Ascending aorta (tissue), 2 donors: ENCODE results near the gene OR1M1. TPM values are rescaled to one million over a fixed set of nuclear protein-coding genes. Genes with fewer than 3 reads are reported as not detected.
"Not testable (repeated sequence)": the region's sequence is repeated elsewhere in the genome, so short reads cannot be mapped to it uniquely, and the experiment has no call there.

Source experiments
- DNase-seq, 2 donors: peaks; one replicate each; pipeline ENCODE4 v3.0.0-alpha.2; 2019; ENCODE audit warnings: low spot score in 2 of 2
- H3K27ac ChIP-seq, 2 donors: fragments of 200-600 bp; sonication (generic); one replicate each; pipeline ENCODE4 v1.5.1; 2016 to 2017; ENCODE audit warnings: mild to moderate bottlenecking in 1 of 2
- H3K27me3 ChIP-seq: fragments of 200-600 bp; sonication (generic); one replicate; pipeline ENCODE4 v1.5.1; 2017
- H3K36me3 ChIP-seq, 2 donors: fragments of 200-600 bp; sonication (generic); one replicate each; pipeline ENCODE4 v1.5.1; 2016
- H3K4me1 ChIP-seq, 2 donors: fragments of 200-600 bp; sonication (generic); one replicate each; pipeline ENCODE4 v1.5.1; 2016 to 2017; ENCODE audit warnings: mild to moderate bottlenecking in 1 of 2
- H3K4me3 ChIP-seq, 2 donors: fragments of 200-600 bp; sonication (generic); one replicate each; pipeline ENCODE4 v1.5.1; 2016 to 2017; ENCODE audit warnings: mild to moderate bottlenecking in 1 of 2
- H3K9me3 ChIP-seq, 2 donors: fragments of 200-600 bp; sonication (generic); one replicate each; pipeline ENCODE4 v1.5.1; 2016
- intact Hi-C: fragments of 100-400 bp; cut with DNase I; formaldehyde crosslinking; loops from one replicate; pipeline ENCODE4 v1.15.1; 2023
- total RNA-seq: library from RNA; depleted of rRNA; stranded (reverse); fragments of >200 nt; gene quantifications from one replicate; pipeline ENCODE4 v1.1.0, GENCODE V29; 2016
- TF ChIP-seq, protein P1 (sequence below), 3 experiments: fragments of 200-600 bp in 2 of 3; fragments of 450-650 bp in 1 of 3; sonication (generic) in 2 of 3; IDR thresholded peaks; one replicate each; pipeline ENCODE4 v1.5.1; 2016 to 2019; ENCODE audit warnings: antibody characterized with exemption in 3 of 3, mild to moderate bottlenecking in 1 of 3, moderate library complexity in 1 of 3

The OR1M1 gene
- total RNA-seq, 1 donor from 2014 or later, result not detected

DNA sequence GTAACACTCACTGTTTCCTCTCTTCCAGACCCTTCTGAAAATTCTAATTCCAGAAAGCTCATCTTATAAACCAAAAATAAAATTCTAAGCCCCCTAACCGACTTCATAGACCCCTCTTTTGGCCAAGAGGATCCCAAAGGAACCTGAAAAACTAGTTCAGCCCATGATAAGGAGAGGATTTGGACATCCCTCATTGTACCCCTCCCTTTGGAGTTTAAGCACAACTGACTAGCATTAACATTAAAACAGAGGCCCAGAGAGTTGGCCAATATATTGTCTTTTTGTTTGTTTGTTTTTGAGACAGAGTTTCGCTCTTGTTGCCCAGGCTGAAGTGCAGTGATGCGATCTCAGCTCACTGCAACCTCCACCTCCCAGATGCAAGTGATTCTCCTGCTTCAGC is 42.4 kb upstream of the OR1M1 start:
- H3K9me3 ChIP-seq, result no peaks in the 10 kb centered on the region
- no peaks in the 10 kb centered on the region for H3K36me3 ChIP-seq
- no peaks in the 10 kb centered on the region for H3K27me3 ChIP-seq
- TF ChIP-seq, protein P1, sequence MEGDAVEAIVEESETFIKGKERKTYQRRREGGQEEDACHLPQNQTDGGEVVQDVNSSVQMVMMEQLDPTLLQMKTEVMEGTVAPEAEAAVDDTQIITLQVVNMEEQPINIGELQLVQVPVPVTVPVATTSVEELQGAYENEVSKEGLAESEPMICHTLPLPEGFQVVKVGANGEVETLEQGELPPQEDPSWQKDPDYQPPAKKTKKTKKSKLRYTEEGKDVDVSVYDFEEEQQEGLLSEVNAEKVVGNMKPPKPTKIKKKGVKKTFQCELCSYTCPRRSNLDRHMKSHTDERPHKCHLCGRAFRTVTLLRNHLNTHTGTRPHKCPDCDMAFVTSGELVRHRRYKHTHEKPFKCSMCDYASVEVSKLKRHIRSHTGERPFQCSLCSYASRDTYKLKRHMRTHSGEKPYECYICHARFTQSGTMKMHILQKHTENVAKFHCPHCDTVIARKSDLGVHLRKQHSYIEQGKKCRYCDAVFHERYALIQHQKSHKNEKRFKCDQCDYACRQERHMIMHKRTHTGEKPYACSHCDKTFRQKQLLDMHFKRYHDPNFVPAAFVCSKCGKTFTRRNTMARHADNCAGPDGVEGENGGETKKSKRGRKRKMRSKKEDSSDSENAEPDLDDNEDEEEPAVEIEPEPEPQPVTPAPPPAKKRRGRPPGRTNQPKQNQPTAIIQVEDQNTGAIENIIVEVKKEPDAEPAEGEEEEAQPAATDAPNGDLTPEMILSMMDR (IDR thresholded peaks at IDR 0.05), result no peak
- H3K4me3 ChIP-seq, result no peak overlapping the region
- DNase-seq, result no peak
- no peak overlapping the region for H3K27ac ChIP-seq
- H3K4me1 ChIP-seq, result no peaks in the 10 kb centered on the region
- intact Hi-C loops, result no loop called here

DNA sequence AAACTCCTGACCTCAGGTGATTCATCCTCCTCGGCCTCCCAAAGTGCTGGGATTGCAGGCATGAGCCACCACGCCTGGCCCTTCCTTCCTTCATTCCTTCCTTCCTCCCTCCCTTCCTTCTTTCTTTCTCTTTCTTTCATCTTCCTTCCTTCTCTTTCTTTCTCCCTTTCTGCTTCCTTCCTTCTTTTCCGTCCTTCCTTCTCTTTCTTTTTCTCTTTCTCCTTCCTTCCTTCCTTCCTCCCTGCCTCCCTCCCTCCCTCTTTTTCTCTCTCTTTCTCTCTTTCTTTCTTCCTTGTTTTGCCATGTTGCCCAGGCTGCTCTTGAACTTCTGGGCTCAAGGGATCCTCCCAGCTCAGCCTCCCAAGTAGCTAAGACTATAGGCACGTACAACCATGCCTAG is 40.2 kb upstream of the OR1M1 start:
- H3K27me3 ChIP-seq, result no peaks in the 10 kb centered on the region
- no peak overlapping the region for H3K4me3 ChIP-seq
- H3K9me3 ChIP-seq, result no peaks in the 10 kb centered on the region
- TF ChIP-seq, protein P1 (IDR thresholded peaks at IDR 0.05), result no peak
- no peak overlapping the region for H3K27ac ChIP-seq
- H3K36me3 ChIP-seq, result no peaks in the 10 kb centered on the region
- no peaks in the 10 kb centered on the region for H3K4me1 ChIP-seq
- intact Hi-C loops, result no loop called here
- no peak for DNase-seq

DNA sequence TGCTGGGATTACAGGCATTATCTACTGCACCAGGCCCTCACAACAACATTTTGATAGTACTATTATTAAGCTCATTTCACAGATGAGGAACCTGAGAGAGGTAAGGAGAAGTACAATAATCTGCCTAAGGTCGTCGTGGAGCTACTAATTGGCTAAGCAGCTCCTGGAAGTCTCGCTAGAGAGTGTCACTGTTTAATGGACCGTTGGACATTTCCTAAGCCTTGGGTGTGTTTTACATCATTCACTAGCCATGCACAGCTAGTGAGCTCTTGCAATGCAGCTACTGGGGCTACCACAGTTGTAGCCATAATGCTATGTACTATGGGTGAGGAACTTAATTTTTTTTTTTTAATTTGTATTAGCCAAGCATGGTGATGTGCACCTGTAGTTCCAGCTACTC is 34.0 kb upstream of the OR1M1 start:
- H3K27ac ChIP-seq, result no peak overlapping the region
- H3K4me3 ChIP-seq, result no peak overlapping the region
- TF ChIP-seq, protein P1 (IDR thresholded peaks at IDR 0.05), result no peak
- intact Hi-C loops, result no loop called here
- no peaks in the 10 kb centered on the region for H3K4me1 ChIP-seq
- H3K9me3 ChIP-seq, result no peaks in the 10 kb centered on the region
- no peaks in the 10 kb centered on the region for H3K27me3 ChIP-seq
- H3K36me3 ChIP-seq, result no peaks in the 10 kb centered on the region
- DNase-seq, result no peak

DNA sequence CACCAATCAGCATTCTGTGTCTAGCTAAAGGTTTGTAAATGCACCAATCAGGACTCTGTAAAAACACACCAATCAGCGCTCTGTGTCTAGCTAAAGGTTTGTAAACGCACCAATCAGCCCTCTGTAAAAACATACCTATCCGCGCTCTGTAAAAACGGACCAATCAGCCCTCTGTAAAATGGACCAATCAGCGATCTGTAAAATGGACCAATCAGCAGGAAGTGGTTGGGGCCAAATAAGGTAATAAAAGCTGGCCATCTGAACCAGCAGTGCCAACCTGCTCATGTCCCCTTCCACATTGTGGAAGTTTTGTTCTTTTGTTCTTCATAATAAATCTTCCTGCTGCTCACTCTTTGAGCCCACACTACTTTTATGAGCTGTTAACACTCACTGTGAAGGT is 33.2 kb upstream of the OR1M1 start:
- intact Hi-C loops, H3K4me1 ChIP-seq, H3K4me3 ChIP-seq, DNase-seq, H3K27me3 ChIP-seq, H3K27ac ChIP-seq, H3K9me3 ChIP-seq, H3K36me3 ChIP-seq: not testable (repeated sequence)

DNA sequence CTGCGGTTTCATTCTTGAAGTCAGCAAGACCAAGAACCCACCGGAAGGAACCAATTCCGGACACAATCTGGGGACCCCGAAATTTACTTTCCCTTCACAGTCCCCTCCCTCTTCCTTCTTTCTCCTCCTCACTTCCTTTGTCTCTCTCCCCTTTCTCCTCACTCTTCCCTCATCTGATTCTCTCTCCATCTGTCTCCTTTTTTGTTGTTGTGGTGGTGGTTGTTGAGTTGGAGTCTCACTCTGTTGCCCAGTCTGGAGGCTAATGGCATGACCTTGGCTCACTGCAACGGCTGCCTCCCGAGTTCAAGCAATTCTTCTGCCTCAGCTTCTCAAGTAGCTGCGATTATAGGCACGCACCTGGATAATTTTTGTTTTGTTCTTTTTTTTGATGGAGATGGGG is 32.7 kb upstream of the OR1M1 start:
- intact Hi-C loops, result no loop called here
- H3K27ac ChIP-seq, result no peak overlapping the region
- DNase-seq, result no peak
- H3K9me3 ChIP-seq, result no peaks in the 10 kb centered on the region
- H3K4me3 ChIP-seq, result no peak overlapping the region
- H3K36me3 ChIP-seq, result no peaks in the 10 kb centered on the region
- TF ChIP-seq, protein P1 (IDR thresholded peaks at IDR 0.05), result no peak
- H3K27me3 ChIP-seq, result no peaks in the 10 kb centered on the region
- no peaks in the 10 kb centered on the region for H3K4me1 ChIP-seq

DNA sequence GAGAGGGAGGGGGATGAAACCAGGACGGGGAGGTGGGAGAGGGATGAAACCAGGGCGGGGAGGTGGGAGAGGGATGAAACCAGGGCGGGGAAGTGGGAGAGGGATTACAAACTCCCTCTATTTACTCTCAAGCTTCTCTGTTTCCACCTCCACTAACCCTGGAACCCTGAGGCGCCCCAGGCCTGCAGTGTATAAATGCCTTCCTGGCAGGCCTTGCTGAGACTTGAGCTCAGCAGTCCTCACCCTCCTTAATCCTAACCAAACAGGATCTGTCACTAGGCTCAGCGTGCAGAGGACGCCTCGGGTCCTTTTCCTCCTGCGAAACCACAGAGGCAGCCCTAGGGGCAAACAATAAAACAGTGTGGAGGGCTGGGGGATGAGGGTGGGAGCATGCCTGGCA is 32.1 kb upstream of the OR1M1 start:
- intact Hi-C loops, result no loop called here
- no peaks in the 10 kb centered on the region for H3K9me3 ChIP-seq
- TF ChIP-seq, protein P1 (IDR thresholded peaks at IDR 0.05), result no peak
- H3K4me3 ChIP-seq, result no peak overlapping the region
- no peaks in the 10 kb centered on the region for H3K36me3 ChIP-seq
- H3K27me3 ChIP-seq, result no peaks in the 10 kb centered on the region
- H3K27ac ChIP-seq, result no peak overlapping the region
- no peaks in the 10 kb centered on the region for H3K4me1 ChIP-seq
- DNase-seq, result no peak

DNA sequence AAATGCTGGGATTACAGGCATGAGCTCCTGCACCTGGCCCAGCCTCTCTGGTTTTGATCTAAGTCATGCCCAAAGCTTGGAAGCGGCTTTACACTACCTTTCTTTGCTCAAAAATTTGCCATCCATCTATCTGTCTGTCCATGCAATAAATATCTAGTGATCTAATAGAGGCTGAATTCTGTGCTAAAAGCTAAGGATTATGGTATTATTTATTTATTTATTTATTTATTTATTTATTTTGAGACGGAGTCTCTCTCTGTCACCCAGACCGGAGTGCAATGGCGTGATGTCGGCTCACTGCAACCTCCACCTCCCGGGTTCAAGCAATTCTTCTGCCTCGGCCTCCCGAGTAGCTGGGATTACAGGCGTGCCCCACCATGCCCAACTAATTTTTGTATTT is 30.7 kb upstream of the OR1M1 start:
- H3K27ac ChIP-seq, H3K36me3 ChIP-seq, H3K27me3 ChIP-seq, H3K4me3 ChIP-seq, DNase-seq, intact Hi-C loops, H3K9me3 ChIP-seq, H3K4me1 ChIP-seq: not testable (repeated sequence)
